GM18507 (cell line): ENCODE data around the gene PGA4.
A peak's percentile ranks its signal among the peaks of the same experiment; 100 is the strongest.
"Not testable (repeated sequence)": the region's sequence is repeated elsewhere in the genome, so short reads cannot be mapped to it uniquely, and the experiment has no call there.

Experiments used
- DNase-seq: peaks from one replicate; pipeline ENCODE4 v3.0.0; 2011; ENCODE audit warnings: low read depth; ENCODE audit not compliant: insufficient read length; ENCODE audit errors: extremely low spot score
- FAIRE-seq: peaks from 2 replicates; lab custom pipeline; 2011; peaks lifted over from hg19 to GRCh38; lab: Jason Lieb, UNC

Gene PGA4

GRCh38 chr11:61222047-61222446 is at the start of gene PGA4:
Gene PGA4 (plus strand): TSS chr11:61222347. CDS start chr11:61222401, 54 bp downstream.
- not testable (repeated sequence) for FAIRE-seq, DNase-seq

- DNase-seq (no peak), FAIRE-seq (no peak)
Observed at GRCh38 chr11:61172356-61172755, 49.8 kb upstream of the PGA4 start.

GRCh38 chr11:61172888-61173287 is 49.3 kb upstream of the PGA4 start:
- FAIRE-seq: no peak
- DNase-seq: no peak

- FAIRE-seq (no peak), DNase-seq (no peak)
Observed at GRCh38 chr11:61173456-61173855, 48.7 kb upstream of the PGA4 start.

- FAIRE-seq: no peak
- DNase-seq: no peak
Observed at GRCh38 chr11:61174273-61174672, 47.9 kb upstream of the PGA4 start.

- DNase-seq (no peak), FAIRE-seq (no peak)
Observed at GRCh38 chr11:61174949-61175348, 47.2 kb upstream of the PGA4 start.

GRCh38 chr11:61176446-61176845 is 45.7 kb upstream of the PGA4 start:
- no peak for DNase-seq
- FAIRE-seq: no peak

GRCh38 chr11:61180205-61180604 is 41.9 kb upstream of the PGA4 start:
- not testable (repeated sequence) for FAIRE-seq, DNase-seq

GRCh38 chr11:61181489-61181888 is 40.7 kb upstream of the PGA4 start:
- DNase-seq (no peak), FAIRE-seq (no peak)

GRCh38 chr11:61183645-61184044 is 38.5 kb upstream of the PGA4 start:
- DNase-seq (no peak), FAIRE-seq (no peak)

- DNase-seq: no peak
- no peak for FAIRE-seq
Observed at GRCh38 chr11:61186504-61186903, 35.6 kb upstream of the PGA4 start.

- peak; percentile 77 for FAIRE-seq
- DNase-seq: peak; percentile 56
Observed at GRCh38 chr11:61187505-61188130, 34.5 kb upstream of the PGA4 start.

- FAIRE-seq (no peak), DNase-seq (no peak)
Observed at GRCh38 chr11:61189933-61190332, 32.2 kb upstream of the PGA4 start.

- FAIRE-seq (no peak), DNase-seq (no peak)
Observed at GRCh38 chr11:61193596-61193995, 28.6 kb upstream of the PGA4 start.

GRCh38 chr11:61194169-61194671 is 27.9 kb upstream of the PGA4 start:
- DNase-seq: no peak
- FAIRE-seq: no peak

- no peak for FAIRE-seq
Observed at GRCh38 chr11:61194981-61195695, 27.0 kb upstream of the PGA4 start.

GRCh38 chr11:61195719-61196118 is 26.4 kb upstream of the PGA4 start:
- FAIRE-seq: no peak
- no peak for DNase-seq

More at GRCh38 chr11:61194981-61195695, 27.0 kb upstream of the PGA4 start:
- DNase-seq: no peak

GRCh38 chr11:61198361-61198760 is 23.8 kb upstream of the PGA4 start:
- no peak for FAIRE-seq
- DNase-seq: no peak

- FAIRE-seq: no peak
- DNase-seq: no peak
Observed at GRCh38 chr11:61198948-61199523, 23.1 kb upstream of the PGA4 start.

- FAIRE-seq (no peak), DNase-seq (no peak)
Observed at GRCh38 chr11:61201476-61201875, 20.7 kb upstream of the PGA4 start.
